ENCODE measurements around the gene GNPDA1.
"Not testable (repeated sequence)": the region's sequence is repeated elsewhere in the genome, so short reads cannot be mapped to it uniquely, and the experiment has no call there.

GNPDA1 gene

GRCh38 chr5:142036918-142037317 lies 24.1 kb upstream of the GNPDA1 start:
- DNase-seq (ENCODE audit: low read depth, low spot score), result no peak
- ChIA-PET CTCF (no interaction called here), POLR2A (no interaction called here)
- no peak for TF ChIP-seq CTCF (IDR thresholded peaks at IDR 0.05; ENCODE audit: insufficient read depth, low read length, missing control alignments)
- H3K4me3 ChIP-seq (ENCODE audit: low read depth, low read length), result no peak overlapping the region

- POLR2A ChIA-PET, result no interaction called here
Observed at GRCh38 chr5:142034994-142035393, 22.2 kb upstream of the GNPDA1 start.

GRCh38 chr5:142033632-142034567 lies 21.1 kb upstream of the GNPDA1 start:
- POLR2A ChIA-PET; H3K4me3 ChIP-seq (ENCODE audit: low read depth, low read length); DNase-seq (ENCODE audit: low read depth, low spot score): not testable (repeated sequence)
- CTCF ChIA-PET, result interaction anchor here (1.3 to 1.4 kb wide), 3 partner anchors 11 to 105 kb away, joined by 4 read pairs; no protein-coding TSS in a partner anchor

More at GRCh38 chr5:142034994-142035393, 22.2 kb upstream of the GNPDA1 start:
- no peak for TF ChIP-seq CTCF (IDR thresholded peaks at IDR 0.05; ENCODE audit: insufficient read depth, low read length, missing control alignments)
- CTCF ChIA-PET, result interaction anchor here (1.4 kb wide), 1 partner anchor 104 kb away, joined by 4 read pairs; no protein-coding TSS in a partner anchor
- DNase-seq (ENCODE audit: low read depth, low spot score), result no peak
- no peak overlapping the region for H3K4me3 ChIP-seq (ENCODE audit: low read depth, low read length)

- ChIA-PET POLR2A (no interaction called here), CTCF (interaction anchor here (1.3 kb wide), 2 partner anchors 12 to 18 kb away, joined by 4 read pairs; no protein-coding TSS in a partner anchor)
- DNase-seq (ENCODE audit: low read depth, low spot score), result no peak
- TF ChIP-seq CTCF (IDR thresholded peaks at IDR 0.05; ENCODE audit: insufficient read depth, low read length, missing control alignments), result no peak
- no peak overlapping the region for H3K4me3 ChIP-seq (ENCODE audit: low read depth, low read length)
Observed at GRCh38 chr5:142032747-142033631, 20.2 kb upstream of the GNPDA1 start.

GRCh38 chr5:142032150-142032549 lies 19.3 kb upstream of the GNPDA1 start:
- TF ChIP-seq CTCF (IDR thresholded peaks at IDR 0.05; ENCODE audit: insufficient read depth, low read length, missing control alignments), result no peak
- no peak overlapping the region for H3K4me3 ChIP-seq (ENCODE audit: low read depth, low read length)
- DNase-seq (ENCODE audit: low read depth, low spot score), result no peak
- ChIA-PET CTCF (interaction anchor here (1.3 kb wide), 2 partner anchors 13 to 17 kb away, joined by 4 read pairs; no protein-coding TSS in a partner anchor), POLR2A (no interaction called here)

- H3K4me3 ChIP-seq (ENCODE audit: low read depth, low read length), result no peak overlapping the region
- ChIA-PET POLR2A (no interaction called here), CTCF (interaction anchor here (0.5 to 3.1 kb wide), 5 partner anchors 11 to 122 kb away, joined by 3 to 32 read pairs (median 3); partner anchors contain the start of gene GNPDA1)
- TF ChIP-seq CTCF (IDR thresholded peaks at IDR 0.05; ENCODE audit: insufficient read depth, low read length, missing control alignments), result no peak
- no peak for DNase-seq (ENCODE audit: low read depth, low spot score)
Observed at GRCh38 chr5:142025637-142026036, 12.8 kb upstream of the GNPDA1 start.

Measured in AG04449 (cell line).